Suprapubic skin (tissue), 4 donors: Measurements from ENCODE around the gene C1GALT1.

Source experiments
- CTCF ChIP-seq, 2 donors: fragments of 200-600 bp in 1 of 2; fragments of 450-650 bp in 1 of 2; sonication (generic) in 1 of 2; IDR thresholded peaks; one replicate each; pipeline ENCODE4 v1.5.1; 2016 to 2019; ENCODE audit warnings: antibody characterized with exemption in 2 of 2, mild to moderate bottlenecking in 1 of 2, moderate library complexity in 1 of 2
- EP300 ChIP-seq: sonication (generic); formaldehyde crosslinking; IDR thresholded peaks from one replicate; pipeline ENCODE4 v1.6.1; 2017; ENCODE audit warnings: antibody characterized with exemption
- POLR2A ChIP-seq, 2 donors: fragments of 450-650 bp; IDR thresholded peaks; one replicate each; pipeline ENCODE4 v1.6.1; 2017; ENCODE audit warnings: antibody characterized with exemption in 2 of 2, mild to moderate bottlenecking in 2 of 2, moderate library complexity in 2 of 2
- POLR2AphosphoS5 ChIP-seq, 3 donors: sonication (generic); formaldehyde crosslinking; IDR thresholded peaks; one replicate each; pipeline ENCODE4 v1.6.1; 2017; ENCODE audit warnings: antibody characterized with exemption in 3 of 3

GRCh38 chr7:7290429-7291122, 108.2 kb downstream of the C1GALT1 start:
- TF ChIP-seq CTCF (IDR thresholded peaks at IDR 0.05) (no peak), POLR2AphosphoS5 (IDR thresholded peaks at IDR 0.05) (no peak), EP300 (no peak), POLR2A (IDR thresholded peaks at IDR 0.05) (no peak)
